Measurements from ENCODE around the gene PCYT1A. TPM values are rescaled to one million over a fixed set of nuclear protein-coding genes. Genes with fewer than 3 reads are reported as not detected.
A peak's percentile ranks its signal among the peaks of the same experiment; 100 is the strongest.

PCYT1A gene
- total and polyA plus RNA-seq, 2 of the 13 experiments (the other 11 are each of a cell fraction or from before 2014, with no cell fraction given) = 26.4 to 45.3 TPM

GRCh38 chr3:196202516-196202970 lies 85.0 kb downstream of the PCYT1A start (continued):
- TF ChIP-seq, protein P1, sequence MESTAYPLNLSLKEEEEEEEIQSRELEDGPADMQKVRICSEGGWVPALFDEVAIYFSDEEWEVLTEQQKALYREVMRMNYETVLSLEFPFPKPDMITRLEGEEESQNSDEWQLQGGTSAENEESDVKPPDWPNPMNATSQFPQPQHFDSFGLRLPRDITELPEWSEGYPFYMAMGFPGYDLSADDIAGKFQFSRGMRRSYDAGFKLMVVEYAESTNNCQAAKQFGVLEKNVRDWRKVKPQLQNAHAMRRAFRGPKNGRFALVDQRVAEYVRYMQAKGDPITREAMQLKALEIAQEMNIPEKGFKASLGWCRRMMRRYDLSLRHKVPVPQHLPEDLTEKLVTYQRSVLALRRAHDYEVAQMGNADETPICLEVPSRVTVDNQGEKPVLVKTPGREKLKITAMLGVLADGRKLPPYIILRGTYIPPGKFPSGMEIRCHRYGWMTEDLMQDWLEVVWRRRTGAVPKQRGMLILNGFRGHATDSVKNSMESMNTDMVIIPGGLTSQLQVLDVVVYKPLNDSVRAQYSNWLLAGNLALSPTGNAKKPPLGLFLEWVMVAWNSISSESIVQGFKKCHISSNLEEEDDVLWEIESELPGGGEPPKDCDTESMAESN (CRISPR knock-in tag; conservative IDR thresholded peaks at IDR 0.05) = 0 out of 2 replicates have a peak, but pooled peaks have one; percentile 38
- TF ChIP-seq ZNF652 (CRISPR knock-in tag; IDR thresholded peaks at IDR 0.05; ENCODE audit: borderline replicate concordance, low read depth) (no peak), MIXL1 (CRISPR knock-in tag; IDR thresholded peaks at IDR 0.05) (no peak), GPBP1L1 (CRISPR knock-in tag; IDR thresholded peaks at IDR 0.05) (no peak), CAMTA2 (CRISPR knock-in tag; IDR thresholded peaks at IDR 0.05; ENCODE audit: borderline replicate concordance) (no peak), NR2F6 (IDR thresholded peaks at IDR 0.05) (no peak), NR2F6 (CRISPR knock-in tag; IDR thresholded peaks at IDR 0.05) (no peak; the same call in 1 of the 2 replicates), ZNF230 (CRISPR knock-in tag; IDR thresholded peaks at IDR 0.05) (no peak), ZNF749 (CRISPR knock-in tag; IDR thresholded peaks at IDR 0.05; ENCODE audit: borderline replicate concordance) (no peak), ZBTB40 (IDR thresholded peaks at IDR 0.05) (no peak), ZBTB40 (CRISPR knock-in tag; IDR thresholded peaks at IDR 0.05) (no peak), ZFP41 (CRISPR knock-in tag; IDR thresholded peaks at IDR 0.05; ENCODE audit: borderline replicate concordance) (no peak), ZNF331 (CRISPR knock-in tag; IDR thresholded peaks at IDR 0.05) (0 out of 2 replicates have a peak, but pooled peaks have one; percentile 25), ZNF878 (CRISPR knock-in tag; IDR thresholded peaks at IDR 0.05) (no peak), KDM6A (CRISPR knock-in tag; IDR thresholded peaks at IDR 0.05; ENCODE audit: low read depth) (no peak), STAT5B (CRISPR knock-in tag; IDR thresholded peaks at IDR 0.05) (no peak), RBM39 (IDR thresholded peaks at IDR 0.05; ENCODE audit: low read depth, low read length, poor library complexity, severe bottlenecking) (no peak)
